GM11168 (cell line): Measurements from ENCODE around the gene ACTR6.
"Not testable (repeated sequence)": the region's sequence is repeated elsewhere in the genome, so short reads cannot be mapped to it uniquely, and the experiment has no call there.

Experiments
- in situ Hi-C: fragments of 300-500 bp; cut with MboI; formaldehyde crosslinking; loops from one replicate; pipeline ENCODE4 v1.12.0; 2022; ENCODE audit warnings: low sequenced_read_pairs; ENCODE audit not compliant: unreplicated experiment

ACTR6 gene

GRCh38 chr12:100200463-100201181 is at the start of gene ACTR6:
Gene ACTR6, plus strand, starts transcription at chr12:100200815. Its CDS starts 37 bp downstream, at chr12:100200852.
- in situ Hi-C loops: no loop called here

GRCh38 chr12:100151769-100152168 is 48.8 kb upstream of the ACTR6 start:
- in situ Hi-C loops: no loop called here

- in situ Hi-C loops: no loop called here
Measured at GRCh38 chr12:100153131-100153530, 47.5 kb upstream of the ACTR6 start.

GRCh38 chr12:100154474-100155247 is 46.0 kb upstream of the ACTR6 start:
- in situ Hi-C loops: no loop called here

GRCh38 chr12:100156731-100157426 is 43.7 kb upstream of the ACTR6 start:
- in situ Hi-C loops: no loop called here

GRCh38 chr12:100157427-100157821 is 43.2 kb upstream of the ACTR6 start:
- in situ Hi-C loops: no loop called here

GRCh38 chr12:100158535-100158934 is 42.1 kb upstream of the ACTR6 start:
- in situ Hi-C loops: no loop called here

- in situ Hi-C loops: no loop called here
Measured at GRCh38 chr12:100159391-100160104, 41.1 kb upstream of the ACTR6 start.

GRCh38 chr12:100163416-100164152 is 37.0 kb upstream of the ACTR6 start:
- in situ Hi-C loops: no loop called here

- in situ Hi-C loops: no loop called here
Measured at GRCh38 chr12:100164153-100164704, 36.4 kb upstream of the ACTR6 start.

- in situ Hi-C loops: no loop called here
Measured at GRCh38 chr12:100165356-100165755, 35.3 kb upstream of the ACTR6 start.

GRCh38 chr12:100166232-100166631 is 34.4 kb upstream of the ACTR6 start:
- in situ Hi-C loops: no loop called here

GRCh38 chr12:100168562-100168961 is 32.1 kb upstream of the ACTR6 start:
- in situ Hi-C loops: no loop called here

- in situ Hi-C loops: no loop called here
Measured at GRCh38 chr12:100169345-100169744, 31.3 kb upstream of the ACTR6 start.

GRCh38 chr12:100170313-100170858 is 30.2 kb upstream of the ACTR6 start:
- in situ Hi-C loops: no loop called here

- in situ Hi-C loops: no loop called here
Measured at GRCh38 chr12:100171248-100171647, 29.4 kb upstream of the ACTR6 start.

GRCh38 chr12:100173111-100173510 is 27.5 kb upstream of the ACTR6 start:
- in situ Hi-C loops: no loop called here

- in situ Hi-C loops: no loop called here
Measured at GRCh38 chr12:100174495-100174894, 26.1 kb upstream of the ACTR6 start.

- in situ Hi-C loops: not testable (repeated sequence)
Measured at GRCh38 chr12:100176493-100176892, 24.1 kb upstream of the ACTR6 start.
